ENCODE results near the gene WDFY3. TPM values are rescaled to one million over a fixed set of nuclear protein-coding genes. Genes with fewer than 3 reads are reported as not detected.

Gene WDFY3
- total and polyA plus RNA-seq, 7 donors = 4.8 to 85.7 (median 50.5) TPM

GRCh38 chr4:84931961-84932360 lies 34.5 kb downstream of the WDFY3 start:
- DNase-seq = no peak
- H3K4me1 ChIP-seq = peaks cover under 1 to 19% (median 10%) of the 10 kb centered on the region in 4 donors
- intact Hi-C loops (cut with DNase I) = no loop called here
- H3K36me3 ChIP-seq = peaks cover 0 to 18% (median 0%) of the 10 kb centered on the region in 4 donors
- no peaks in the 10 kb centered on the region for H3K27me3 ChIP-seq
- no peak overlapping the region for H3K4me3 ChIP-seq
- TF ChIP-seq EP300 (IDR thresholded peaks at IDR 0.05) = no peak
- no peak for TF ChIP-seq CTCF (IDR thresholded peaks at IDR 0.05)
- H3K9me3 ChIP-seq = no peaks in the 10 kb centered on the region
- WGBS, 2 donors = 88 to 90% methylated on average over 3 of the region's 3 CpGs
- no peak overlapping the region for H3K27ac ChIP-seq

GRCh38 chr4:84931274-84931673 lies 35.2 kb downstream of the WDFY3 start:
- intact Hi-C loops (cut with DNase I) = no loop called here
- peaks cover 0 to 18% (median 0%) of the 10 kb centered on the region in 4 donors for H3K36me3 ChIP-seq
- H3K4me3 ChIP-seq = no peak overlapping the region
- H3K9me3 ChIP-seq = no peaks in the 10 kb centered on the region
- no peak for DNase-seq
- peaks cover 0 to 18% (median 4%) of the 10 kb centered on the region in 4 donors for H3K4me1 ChIP-seq
- no peak overlapping the region for H3K27ac ChIP-seq
- WGBS, 2 donors = 96 to 98% methylated on average over 2 of the region's 2 CpGs
- no peak for TF ChIP-seq POLR2A (IDR thresholded peaks at IDR 0.05)
- no peaks in the 10 kb centered on the region for H3K27me3 ChIP-seq

GRCh38 chr4:84928089-84928488 lies 38.4 kb downstream of the WDFY3 start:
- intact Hi-C loops (cut with DNase I) = no loop called here
- peaks cover 0 to 7% (median 3%) of the 10 kb centered on the region in 4 donors for H3K4me1 ChIP-seq
- no peaks in the 10 kb centered on the region for H3K27me3 ChIP-seq
- no peak for TF ChIP-seq CTCF (IDR thresholded peaks at IDR 0.05)
- no peak for TF ChIP-seq EP300 (IDR thresholded peaks at IDR 0.05)
- TF ChIP-seq POLR2A (IDR thresholded peaks at IDR 0.05) = no peak
- no peak for TF ChIP-seq POLR2AphosphoS5 (IDR thresholded peaks at IDR 0.05)
- H3K9me3 ChIP-seq = no peaks in the 10 kb centered on the region
- peaks cover 0 to 18% (median 0%) of the 10 kb centered on the region in 4 donors for H3K36me3 ChIP-seq
- H3K27ac ChIP-seq = no peak overlapping the region
- WGBS, 2 donors = 92 to 93% methylated on average over 5 of the region's 5 CpGs
- H3K4me3 ChIP-seq = no peak overlapping the region
- no peak for DNase-seq

GRCh38 chr4:84927428-84927827 lies 39.1 kb downstream of the WDFY3 start:
- no peaks in the 10 kb centered on the region for H3K27me3 ChIP-seq
- 79 to 97% methylated on average over 2 of the region's 2 CpGs for WGBS, 2 donors
- no peak for DNase-seq
- H3K4me1 ChIP-seq = peaks cover 0 to 7% (median 3%) of the 10 kb centered on the region in 4 donors
- H3K4me3 ChIP-seq = no peak overlapping the region
- H3K27ac ChIP-seq = no peak overlapping the region
- H3K36me3 ChIP-seq = peaks cover 0 to 18% (median 0%) of the 10 kb centered on the region in 4 donors
- intact Hi-C loops (cut with DNase I) = no loop called here
- H3K9me3 ChIP-seq = no peaks in the 10 kb centered on the region
- no peak for TF ChIP-seq POLR2AphosphoS5 (IDR thresholded peaks at IDR 0.05)
- no peak for TF ChIP-seq EP300 (IDR thresholded peaks at IDR 0.05)
- no peak for TF ChIP-seq POLR2A (IDR thresholded peaks at IDR 0.05)

GRCh38 chr4:84925558-84925957 lies 40.9 kb downstream of the WDFY3 start:
- 74 to 81% methylated on average over 1 of the region's 1 CpG for WGBS, 2 donors

More at GRCh38 chr4:84925558-84925957, 40.9 kb downstream of the WDFY3 start:
- Histone ChIP-seq H3K4me1 (peaks cover 0 to 10% (median 4%) of the 10 kb centered on the region in 4 donors), H3K9me3 (no peaks in the 10 kb centered on the region), H3K4me3 (no peak overlapping the region), H3K27me3 (no peaks in the 10 kb centered on the region), H3K36me3 (peaks cover 0 to 15% (median 0%) of the 10 kb centered on the region in 4 donors), H3K27ac (no peak overlapping the region)
- DNase-seq = no peak
- TF ChIP-seq POLR2A (IDR thresholded peaks at IDR 0.05) = no peak
- TF ChIP-seq POLR2AphosphoS5 (IDR thresholded peaks at IDR 0.05) = no peak
- TF ChIP-seq CTCF (IDR thresholded peaks at IDR 0.05) = no peak
- no peak for TF ChIP-seq EP300 (IDR thresholded peaks at IDR 0.05)
- intact Hi-C loops (cut with DNase I) = no loop called here

Measured in sigmoid colon (tissue), 7 donors.